ENCODE results near the gene HDGFL3.

- TF ChIP-seq CTCF (IDR thresholded peaks at IDR 0.05) (no peak), EP300 (IDR thresholded peaks at IDR 0.05) (no peak), ESRRA (IDR thresholded peaks at IDR 0.05; ENCODE audit: borderline replicate concordance, low read length) (no peak), FOSL2 (IDR thresholded peaks at IDR 0.05) (no peak), FOSL2 (CRISPR knock-in tag; IDR thresholded peaks at IDR 0.05) (no peak), RFX5 (IDR thresholded peaks at IDR 0.05) (no peak), CHD2 (IDR thresholded peaks at IDR 0.05; ENCODE audit: low read length, partially characterized antibody) (no peak), POLR2AphosphoS2 (conservative IDR thresholded peaks at IDR 0.05; ENCODE audit: low read length) (no peak), TP53 (CRISPR knock-in tag; IDR thresholded peaks at IDR 0.05) (no peak), POLR2A (IDR thresholded peaks at IDR 0.05; ENCODE audit: low read length) (no peak), REST (IDR thresholded peaks at IDR 0.05) (no peak), MAX (IDR thresholded peaks at IDR 0.05) (no peak), GATA3 (IDR thresholded peaks at IDR 0.05; ENCODE audit: borderline replicate concordance) (no peak)
- TF ChIP-seq, protein P1, sequence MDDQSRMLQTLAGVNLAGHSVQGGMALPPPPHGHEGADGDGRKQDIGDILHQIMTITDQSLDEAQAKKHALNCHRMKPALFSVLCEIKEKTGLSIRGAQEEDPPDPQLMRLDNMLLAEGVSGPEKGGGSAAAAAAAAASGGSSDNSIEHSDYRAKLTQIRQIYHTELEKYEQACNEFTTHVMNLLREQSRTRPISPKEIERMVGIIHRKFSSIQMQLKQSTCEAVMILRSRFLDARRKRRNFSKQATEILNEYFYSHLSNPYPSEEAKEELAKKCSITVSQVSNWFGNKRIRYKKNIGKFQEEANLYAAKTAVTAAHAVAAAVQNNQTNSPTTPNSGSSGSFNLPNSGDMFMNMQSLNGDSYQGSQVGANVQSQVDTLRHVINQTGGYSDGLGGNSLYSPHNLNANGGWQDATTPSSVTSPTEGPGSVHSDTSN (IDR thresholded peaks at IDR 0.05), result no peak
Measured at GRCh38 chr15:83225449-83225848, 17.8 kb upstream of the HDGFL3 start.
